AG04450 (cell line): ENCODE results near the gene ALG14. TPM values are rescaled to one million over a fixed set of nuclear protein-coding genes. Genes with fewer than 3 reads are reported as not detected.

Source experiments
- CTCF ChIA-PET: fragments of 300-600, 350-600 bp; formaldehyde crosslinking; extraction: SDS; loops from one replicate; lab custom pipeline; 2022; ENCODE audit warnings: antibody characterized with exemption, inconsistent platforms; lab: Charles Lee
- POLR2A ChIA-PET: fragments of 350-600 bp; formaldehyde crosslinking; extraction: SDS; loops from one replicate; lab custom pipeline; 2021; ENCODE audit warnings: antibody characterized with exemption, inconsistent platforms; lab: Yijun Ruan, JAX
- DNase-seq: peaks from one replicate; pipeline ENCODE4 v3.0.0-alpha.2; 2011; ENCODE audit warnings: low read depth, low spot score
- H3K27ac ChIP-seq: one replicate; pipeline ENCODE4 v1.5.1; 2012; ENCODE audit warnings: low read depth, low read length, control low read depth
- H3K27me3 ChIP-seq: one replicate; pipeline ENCODE4 v1.6.0; 2012; ENCODE audit warnings: low read length; ENCODE audit not compliant: control insufficient read depth, insufficient read depth
- H3K4me3 ChIP-seq: 2 replicates; pipeline ENCODE4 v1.5.1; 2011; ENCODE audit warnings: mild to moderate bottlenecking, low read depth, low read length, control low read depth
- H3K9me3 ChIP-seq: 2 replicates; pipeline ENCODE4 v1.5.1; 2012; ENCODE audit warnings: low read length; ENCODE audit not compliant: control insufficient read depth, insufficient read depth
- polyA plus RNA-seq: library from polyadenylated mRNA; depleted of rRNA; stranded (reverse); fragments of >200 nt; gene quantifications from 2 replicates; pipeline ENCODE4 v1.2.3, GENCODE V29; 2011
- TF ChIP-seq, protein P1 (sequence below): IDR thresholded peaks from 2 replicates; pipeline ENCODE4 v1.5.1; 2011; ENCODE audit warnings: low read depth, low read length, control low read depth, inconsistent platforms

ALG14 gene
- polyA plus RNA-seq, 1 experiment, result 3.1 TPM

DNA sequence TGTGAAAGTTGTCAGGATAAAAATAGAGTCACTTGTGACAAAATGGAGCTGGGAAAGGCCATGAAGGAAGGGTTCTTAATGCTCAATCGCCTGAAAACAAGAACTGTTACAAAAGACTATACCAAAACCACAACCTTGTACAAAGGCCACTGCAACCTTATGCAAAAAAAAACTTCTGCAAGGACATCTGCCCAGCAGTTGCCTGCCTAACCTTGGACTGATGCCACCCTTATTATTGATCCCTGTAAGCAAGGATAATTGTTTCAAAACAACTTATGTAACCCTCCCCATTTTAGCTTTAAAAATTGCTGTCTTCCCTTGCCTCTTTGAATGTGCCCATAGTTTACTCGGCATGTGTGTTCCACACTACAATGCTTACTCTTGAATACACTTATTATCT lies 5.7 kb downstream of the ALG14 start:
- no peak overlapping the region for H3K27ac ChIP-seq
- H3K27me3 ChIP-seq, result no peaks in the 10 kb centered on the region
- no peaks in the 10 kb centered on the region for H3K9me3 ChIP-seq
- DNase-seq, result no peak
- no peak overlapping the region for H3K4me3 ChIP-seq
- TF ChIP-seq, protein P1, sequence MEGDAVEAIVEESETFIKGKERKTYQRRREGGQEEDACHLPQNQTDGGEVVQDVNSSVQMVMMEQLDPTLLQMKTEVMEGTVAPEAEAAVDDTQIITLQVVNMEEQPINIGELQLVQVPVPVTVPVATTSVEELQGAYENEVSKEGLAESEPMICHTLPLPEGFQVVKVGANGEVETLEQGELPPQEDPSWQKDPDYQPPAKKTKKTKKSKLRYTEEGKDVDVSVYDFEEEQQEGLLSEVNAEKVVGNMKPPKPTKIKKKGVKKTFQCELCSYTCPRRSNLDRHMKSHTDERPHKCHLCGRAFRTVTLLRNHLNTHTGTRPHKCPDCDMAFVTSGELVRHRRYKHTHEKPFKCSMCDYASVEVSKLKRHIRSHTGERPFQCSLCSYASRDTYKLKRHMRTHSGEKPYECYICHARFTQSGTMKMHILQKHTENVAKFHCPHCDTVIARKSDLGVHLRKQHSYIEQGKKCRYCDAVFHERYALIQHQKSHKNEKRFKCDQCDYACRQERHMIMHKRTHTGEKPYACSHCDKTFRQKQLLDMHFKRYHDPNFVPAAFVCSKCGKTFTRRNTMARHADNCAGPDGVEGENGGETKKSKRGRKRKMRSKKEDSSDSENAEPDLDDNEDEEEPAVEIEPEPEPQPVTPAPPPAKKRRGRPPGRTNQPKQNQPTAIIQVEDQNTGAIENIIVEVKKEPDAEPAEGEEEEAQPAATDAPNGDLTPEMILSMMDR, result no peak
- CTCF ChIA-PET, result interaction anchor here (0.5 to 0.8 kb wide), 2 partner anchors 8 to 212 kb away, joined by 3 to 5 read pairs; no protein-coding TSS in a partner anchor
- POLR2A ChIA-PET, result no interaction called here

DNA sequence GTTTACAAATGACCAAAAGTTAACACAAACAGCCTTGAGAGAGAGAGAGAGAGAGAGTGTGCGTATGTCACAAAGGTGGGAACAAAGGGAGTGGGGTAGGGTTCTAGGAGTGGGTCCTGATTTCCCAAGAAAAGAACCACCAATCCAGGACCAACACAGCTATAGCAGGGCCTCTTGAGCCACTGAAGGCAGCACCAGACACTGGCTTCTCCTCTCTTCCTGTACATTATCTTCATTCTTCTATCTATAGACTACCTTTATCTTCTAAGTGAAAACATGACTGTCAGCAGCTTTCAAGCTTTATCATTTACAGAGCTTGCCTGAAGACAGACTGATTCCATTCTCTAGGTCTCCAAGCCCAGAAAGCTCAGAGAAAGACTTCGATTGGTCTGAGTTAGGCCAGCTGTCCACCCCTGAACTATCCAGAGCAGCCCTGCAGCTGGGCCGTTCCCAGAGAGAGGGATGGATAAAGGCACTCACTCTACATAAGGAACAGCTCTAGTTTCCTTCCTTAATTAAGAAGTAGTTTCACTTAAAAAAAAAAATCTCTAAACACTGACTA lies 11.2 kb downstream of the ALG14 start:
- no peak for DNase-seq
- ChIA-PET CTCF (interaction anchor here (0.6 to 2.3 kb wide), 5 partner anchors 20 to 210 kb away, joined by 3 to 11 read pairs (median 3); partner anchors contain the start of gene RWDD3), POLR2A (interaction anchor here (0.7 kb wide), 1 partner anchor 103 kb away, joined by 3 read pairs; no protein-coding TSS in a partner anchor)
- Histone ChIP-seq H3K27me3 (no peaks in the 10 kb centered on the region), H3K9me3 (no peaks in the 10 kb centered on the region), H3K4me3 (no peak overlapping the region), H3K27ac (no peak overlapping the region)
- TF ChIP-seq, protein P1, result no peak

DNA sequence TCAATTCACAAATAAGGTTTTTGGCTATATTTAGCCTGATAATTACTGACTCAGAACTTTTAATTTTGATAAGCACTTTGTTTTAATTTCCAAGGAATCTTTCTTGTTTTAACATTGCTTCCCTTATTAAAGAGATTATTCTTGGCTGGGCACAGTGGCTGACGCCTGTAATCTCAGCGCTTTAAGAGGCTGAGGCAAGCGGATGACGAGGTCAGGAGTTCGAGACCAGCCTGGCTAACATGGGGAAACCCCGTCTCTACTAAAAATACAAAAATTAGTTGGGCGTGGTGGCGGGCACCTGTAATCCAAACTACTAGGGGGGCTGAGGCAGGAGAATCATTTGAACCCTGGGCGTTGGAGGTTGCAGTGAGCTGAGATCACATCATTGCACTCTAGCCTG lies 13.8 kb downstream of the ALG14 start:
- no peak overlapping the region for H3K4me3 ChIP-seq
- ChIA-PET POLR2A (no interaction called here), CTCF (interaction anchor here (0.6 to 1.5 kb wide), 6 partner anchors 15 to 595 kb away, joined by 3 to 17 read pairs (median 6); partner anchors contain the start of gene RWDD3)
- no peak for DNase-seq
- TF ChIP-seq, protein P1, result no peak
- no peaks in the 10 kb centered on the region for H3K9me3 ChIP-seq
- H3K27ac ChIP-seq, result no peak overlapping the region
- H3K27me3 ChIP-seq, result no peaks in the 10 kb centered on the region

DNA sequence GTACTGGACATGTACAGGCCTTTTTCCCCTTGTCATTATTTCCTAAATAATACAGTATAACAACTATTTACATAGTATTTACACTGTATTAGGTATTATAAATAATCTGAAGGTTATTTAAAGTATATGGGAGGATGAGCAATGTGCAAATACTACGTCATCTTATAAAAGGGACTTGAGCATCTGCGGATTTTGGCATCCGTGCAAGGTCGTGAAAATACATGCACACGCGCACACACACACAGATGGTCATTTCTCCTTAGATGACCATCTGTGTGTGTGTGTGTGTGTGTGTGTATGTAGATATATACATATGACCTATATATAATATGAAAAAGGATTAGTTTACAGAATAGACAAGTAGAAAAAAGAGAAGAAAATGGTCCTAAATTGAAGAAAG lies 15.4 kb downstream of the ALG14 start:
- POLR2A ChIA-PET, result no interaction called here
- no peak overlapping the region for H3K27ac ChIP-seq
- CTCF ChIA-PET, result no interaction called here
- H3K27me3 ChIP-seq, result no peaks in the 10 kb centered on the region
- TF ChIP-seq, protein P1, result no peak
- no peaks in the 10 kb centered on the region for H3K9me3 ChIP-seq
- DNase-seq, result no peak
- no peak overlapping the region for H3K4me3 ChIP-seq

DNA sequence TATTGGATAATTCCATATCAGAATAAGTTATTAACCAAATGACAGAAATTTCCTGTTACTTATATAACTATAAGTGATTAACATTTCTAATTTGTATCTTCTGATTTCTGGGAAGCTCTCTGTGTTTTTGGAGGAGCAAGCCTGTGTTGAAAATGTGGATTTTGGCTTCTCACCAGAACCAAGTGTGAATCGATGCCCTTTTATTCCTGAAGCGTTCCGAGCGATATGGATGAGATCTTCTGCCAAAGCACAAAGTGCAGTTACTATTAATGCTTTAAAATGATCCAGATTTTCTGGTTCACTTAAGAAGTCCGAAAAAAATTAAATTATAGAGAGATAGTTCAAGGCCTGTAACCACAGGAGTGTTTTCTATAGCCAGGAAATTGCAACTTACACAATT lies 22.8 kb downstream of the ALG14 start:
- TF ChIP-seq, protein P1, result no peak
- no peak for DNase-seq
- ChIA-PET CTCF (interaction anchor here (1.0 to 1.6 kb wide), 3 partner anchors 8 to 195 kb away, joined by 4 to 7 read pairs (median 6); partner anchors contain the start of gene RWDD3), POLR2A (no interaction called here)
- no peak overlapping the region for H3K4me3 ChIP-seq
- H3K27me3 ChIP-seq, result no peaks in the 10 kb centered on the region
- H3K27ac ChIP-seq, result no peak overlapping the region
- no peaks in the 10 kb centered on the region for H3K9me3 ChIP-seq
